HG03108 (cell line): ENCODE measurements around the gene MAB21L4.

Source experiments
- ATAC-seq: cut with Tn5 transposase; IDR thresholded peaks from one replicate; pipeline ENCODE4 v1.9.1; 2021; ENCODE audit warnings: moderate library complexity; ENCODE audit not compliant: unreplicated experiment

MAB21L4 gene

GRCh38 chr2:240913810-240914644 is 18.1 kb upstream of the MAB21L4 start:
- ATAC-seq = no peak

DNA sequence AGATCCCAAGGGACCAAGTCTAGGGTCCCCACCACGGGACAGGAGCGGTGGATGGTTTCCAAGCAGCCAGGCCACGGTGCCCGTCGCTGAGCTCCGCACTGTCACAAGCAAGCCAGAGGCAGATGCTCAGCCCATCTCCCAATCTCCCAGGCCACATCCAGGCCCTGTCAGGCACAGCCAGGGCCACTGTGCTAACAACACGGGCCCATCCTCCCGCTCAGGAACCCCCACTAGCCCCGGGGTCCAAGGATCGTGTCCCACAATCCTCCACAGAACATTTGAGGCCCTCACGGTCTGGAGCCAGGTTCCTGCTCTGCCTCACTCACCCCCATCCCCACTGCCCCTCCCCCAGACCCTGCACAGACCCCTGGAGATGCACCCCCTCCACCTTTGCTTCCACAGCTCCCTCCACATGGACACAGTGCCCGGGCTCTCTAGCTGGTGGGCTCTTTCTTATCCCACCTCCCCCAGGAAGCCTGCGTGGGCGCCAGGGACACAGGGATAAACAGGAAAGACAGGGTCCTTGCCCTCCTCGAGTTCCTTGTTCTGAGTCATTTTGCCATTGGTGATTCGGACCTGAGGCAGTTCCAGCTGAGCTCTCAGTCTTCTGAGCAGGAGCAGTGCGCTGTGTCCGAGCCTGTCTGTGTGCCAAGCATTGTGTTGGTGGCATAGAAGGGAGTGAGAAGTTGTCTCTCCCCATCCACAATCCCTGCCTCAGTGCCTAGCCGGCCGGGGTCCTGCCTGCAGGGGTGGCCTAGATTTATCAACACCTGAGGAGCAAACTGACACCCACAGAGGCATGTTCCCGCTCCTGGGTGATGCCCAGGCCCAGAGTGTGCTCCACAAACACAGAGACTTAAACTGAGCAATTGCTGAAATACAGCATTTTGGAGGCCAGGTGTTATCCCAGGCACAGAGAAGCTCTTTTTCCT is 17.2 kb upstream of the MAB21L4 start:
- no peak for ATAC-seq

DNA sequence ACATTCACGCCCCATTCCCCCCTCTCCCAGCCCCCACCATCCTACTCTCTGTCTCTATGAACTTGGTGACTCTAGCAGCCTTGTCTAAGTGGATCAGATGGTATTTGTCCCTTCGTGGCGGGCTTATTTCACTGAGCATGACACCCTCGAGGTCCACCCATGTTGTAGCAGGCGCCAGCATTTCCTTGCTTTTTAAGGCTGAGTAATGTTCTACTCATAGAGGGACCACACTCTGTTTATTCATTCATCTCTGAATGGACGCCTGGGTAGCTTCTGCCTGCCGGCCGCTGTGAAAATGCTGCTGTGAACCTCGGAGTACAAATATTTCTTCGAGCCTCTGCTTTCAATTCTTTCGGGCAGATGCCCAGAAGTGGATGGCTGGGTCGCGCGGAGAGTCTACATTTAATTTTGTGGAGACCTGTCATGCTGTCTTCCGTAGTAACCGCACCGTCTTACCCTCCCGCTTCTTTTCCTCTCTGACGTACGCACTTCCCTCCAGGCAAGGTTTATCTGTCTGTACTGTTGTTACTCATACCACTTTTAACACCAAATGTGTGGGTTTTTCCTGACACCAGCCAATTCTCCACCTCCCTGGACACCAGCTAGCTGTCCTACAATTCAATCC is 15.8 kb upstream of the MAB21L4 start:
- no peak for ATAC-seq

DNA sequence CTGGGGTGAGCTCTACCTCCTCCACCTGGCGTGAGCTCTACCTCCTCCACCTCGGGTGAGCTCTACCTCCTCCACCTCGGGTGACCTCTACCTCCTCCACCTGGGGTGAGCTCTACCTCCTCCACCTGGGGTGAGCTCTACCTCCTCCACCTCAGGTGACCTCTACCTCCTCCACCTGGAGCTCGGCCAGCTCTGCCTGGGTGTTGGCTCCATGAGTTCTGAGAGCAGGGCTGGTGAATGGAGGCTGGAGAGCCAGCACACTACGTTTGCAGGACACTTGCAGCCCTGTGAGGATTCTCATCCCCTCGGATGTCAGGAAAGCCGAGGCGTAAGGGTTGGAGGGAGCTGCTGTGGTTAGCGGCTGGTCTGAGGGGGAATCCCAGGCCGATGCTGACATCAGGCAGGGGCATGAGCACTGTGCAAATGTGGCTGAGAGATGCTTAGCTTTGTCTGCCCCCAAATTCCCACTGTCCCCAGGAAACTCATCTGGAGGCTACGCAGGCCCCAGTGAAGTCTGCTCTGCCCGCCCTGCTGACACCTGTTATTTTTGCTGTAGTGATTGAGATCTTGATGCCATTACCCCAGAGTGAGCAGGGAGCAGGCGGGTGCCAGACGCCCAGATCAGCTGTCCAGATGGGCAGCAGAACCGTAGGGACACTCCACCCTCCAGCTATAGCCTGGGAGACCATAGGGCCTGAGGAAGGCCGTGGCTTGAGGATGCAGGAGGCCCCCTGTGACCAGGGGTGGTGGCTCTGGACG is 13.4 kb upstream of the MAB21L4 start:
- no peak for ATAC-seq

GRCh38 chr2:240906911-240907590 is 11.1 kb upstream of the MAB21L4 start:
- no peak for ATAC-seq

DNA sequence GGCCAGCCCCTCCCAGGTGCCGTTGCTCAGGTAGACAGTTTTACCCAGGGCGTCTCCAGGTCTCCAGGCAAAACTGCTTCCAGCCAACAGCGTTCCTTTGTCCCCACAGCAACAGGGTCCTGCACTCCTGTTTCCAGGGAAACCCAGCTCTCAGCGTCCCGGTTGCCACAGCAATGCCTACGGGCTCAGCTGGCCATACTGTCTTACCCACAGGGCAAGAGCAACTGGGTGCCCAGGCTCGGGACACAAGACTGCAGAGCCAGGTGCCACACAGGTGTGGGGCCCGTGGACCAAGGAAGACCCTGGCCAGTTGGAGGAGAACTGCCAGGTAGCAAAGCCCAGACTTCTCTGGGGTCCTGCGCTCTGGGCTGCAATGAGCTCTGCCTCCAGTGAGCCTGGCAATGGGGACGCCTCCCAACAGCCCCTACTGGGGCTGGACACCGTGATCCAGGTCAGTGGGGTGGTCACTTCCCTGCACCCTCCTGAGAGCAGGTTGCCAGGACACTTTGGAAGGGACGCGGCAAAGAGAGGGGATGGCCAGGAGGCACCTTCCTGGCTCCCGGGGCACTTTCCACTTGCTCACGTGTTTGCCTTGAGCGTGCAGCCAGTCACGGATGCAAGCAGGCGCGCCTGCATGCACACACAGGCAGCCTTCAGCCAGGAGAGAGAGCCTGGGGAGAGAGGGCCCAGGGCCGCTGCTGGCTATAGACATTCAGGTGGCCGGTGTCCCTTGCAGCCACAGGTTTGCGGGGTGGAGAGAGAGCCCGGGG is 10.4 kb upstream of the MAB21L4 start, which contains the start of gene CROCC2:
TSS of gene CROCC2 (plus strand) at position 196 of the 770 bp plus-strand sequence. CDS start at position 374, 178 bp downstream.
- ATAC-seq = no peak

GRCh38 chr2:240905176-240905781 is 9.3 kb upstream of the MAB21L4 start:
- no peak for ATAC-seq

DNA sequence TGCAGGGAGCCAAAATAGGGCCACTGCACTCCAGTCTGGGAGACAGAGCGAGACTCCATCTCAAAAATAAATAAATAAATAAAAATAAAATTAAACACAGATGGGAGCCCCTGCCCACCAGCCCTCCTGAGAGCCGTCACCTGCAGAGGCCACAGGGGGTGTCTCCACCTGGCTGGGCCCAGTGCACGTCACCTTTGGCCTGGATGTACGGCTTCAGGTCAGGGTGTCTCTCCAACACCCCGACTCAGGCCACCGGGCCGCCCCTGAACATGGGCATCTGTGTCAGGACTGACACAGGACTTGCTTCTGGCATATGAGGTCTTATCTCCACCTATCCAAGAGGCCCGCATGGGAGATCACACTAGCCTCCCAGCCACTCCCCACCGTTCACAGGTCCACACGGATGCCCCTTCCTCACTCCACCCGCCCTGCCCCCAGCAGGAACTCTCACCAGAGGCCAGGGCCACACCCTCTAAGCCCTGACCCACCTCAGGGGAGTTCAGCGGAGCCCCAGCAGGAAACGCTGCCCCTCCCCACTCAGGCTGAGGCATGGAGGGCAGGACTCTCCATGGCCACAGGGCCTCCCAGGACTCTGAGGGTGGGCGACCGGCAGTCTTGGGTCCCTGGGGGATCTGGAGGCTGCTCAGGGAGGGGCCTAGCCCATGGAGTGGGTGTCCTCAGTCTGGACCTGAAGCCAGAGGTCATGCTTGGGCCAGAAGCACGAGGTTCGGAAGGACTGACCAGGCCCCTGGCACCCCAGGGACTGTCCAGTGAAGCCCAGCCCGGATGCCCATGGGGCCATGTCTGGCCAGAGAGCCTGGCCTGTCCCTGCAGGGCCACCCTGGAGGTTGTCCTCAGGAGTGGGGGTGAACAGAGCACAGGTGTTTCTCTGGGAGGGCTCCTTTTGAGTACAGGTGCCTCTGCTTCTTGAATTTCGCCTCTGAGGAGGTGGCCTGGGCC is 8.5 kb upstream of the MAB21L4 start:
- ATAC-seq = no peak

DNA sequence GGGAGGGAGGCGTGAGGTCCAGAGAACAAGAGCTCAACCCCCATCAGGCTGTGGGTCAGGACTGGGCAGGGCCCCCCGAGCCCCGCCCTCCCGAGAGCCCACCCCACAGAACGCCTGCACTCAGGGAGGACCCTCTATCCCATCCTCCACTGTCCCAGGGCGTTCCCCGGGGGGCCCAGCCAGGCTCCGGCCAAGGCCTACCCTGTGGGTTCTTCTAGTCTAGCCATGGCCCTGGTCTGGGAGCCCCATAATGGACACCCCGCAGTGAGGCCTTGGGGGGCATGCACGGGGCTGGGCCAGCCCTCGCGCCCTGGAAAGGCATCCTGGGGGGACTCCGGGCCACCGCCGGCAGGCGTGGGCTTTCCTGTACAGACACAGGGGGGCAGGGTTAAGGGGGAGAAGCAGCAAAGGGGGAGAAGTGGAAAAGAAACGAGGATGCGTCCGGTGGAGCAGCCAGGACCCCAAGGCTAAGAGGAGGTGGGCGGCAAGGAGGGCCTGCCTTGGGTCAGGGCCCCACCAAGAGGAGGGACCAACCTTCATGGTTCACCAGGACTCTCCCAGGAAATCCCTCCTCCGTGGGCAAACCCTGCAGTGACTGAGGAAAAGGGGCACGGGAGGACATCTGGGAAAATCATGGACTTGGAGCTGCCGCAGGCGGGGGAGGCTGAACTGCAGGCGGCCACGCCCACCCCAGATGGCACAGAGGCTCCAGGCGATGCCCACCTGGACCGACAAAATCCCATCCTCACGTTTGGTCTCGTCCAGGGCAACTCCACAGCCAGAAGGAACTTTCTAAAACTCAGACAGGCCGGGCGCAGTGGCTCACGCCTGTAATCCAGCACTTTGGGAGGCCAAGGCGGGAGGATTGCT is 7.5 kb upstream of the MAB21L4 start:
- no peak for ATAC-seq

GRCh38 chr2:240902615-240903041 is 6.7 kb upstream of the MAB21L4 start:
- ATAC-seq = no peak

GRCh38 chr2:240901986-240902614 is 6.1 kb upstream of the MAB21L4 start:
- ATAC-seq = no peak

DNA sequence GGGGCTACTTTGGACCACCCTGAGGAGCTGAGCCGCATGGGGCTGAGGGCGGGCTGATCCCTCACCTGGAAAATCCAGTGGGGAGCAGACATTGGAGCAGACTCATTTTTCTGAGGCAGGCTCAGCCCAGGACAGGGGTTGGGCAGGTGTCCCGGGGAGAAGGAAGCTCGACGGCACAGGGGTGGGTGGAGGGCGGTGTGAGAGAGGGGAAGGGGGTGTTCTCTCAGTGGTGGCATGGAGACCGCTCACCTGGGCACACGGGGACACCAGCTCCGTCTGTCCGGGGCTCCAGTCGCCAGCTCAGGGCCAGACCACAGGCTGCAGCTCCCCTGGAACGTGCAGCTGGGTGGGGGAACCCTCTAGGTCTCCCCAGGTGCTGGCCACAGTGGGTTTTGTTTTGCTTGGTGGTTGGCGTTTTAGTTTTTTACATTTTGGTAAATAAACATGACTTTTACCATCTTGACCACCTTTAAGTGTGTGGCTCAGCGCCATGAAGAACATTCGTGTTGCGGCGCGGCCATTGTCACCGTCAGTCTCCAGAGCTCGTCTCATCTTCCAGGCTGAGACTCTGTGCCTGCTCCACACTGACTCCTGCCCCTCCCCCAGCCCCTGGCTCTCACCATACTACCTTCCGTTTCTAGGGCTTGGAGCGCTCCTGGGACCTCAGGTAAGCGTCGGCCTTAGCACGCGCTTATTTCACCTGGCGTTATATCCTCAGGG is 4.3 kb upstream of the MAB21L4 start:
- no peak for ATAC-seq

- ATAC-seq = no peak
These were observed 3.5 kb upstream of the MAB21L4 start for GRCh38 chr2:240899468-240899865.

DNA sequence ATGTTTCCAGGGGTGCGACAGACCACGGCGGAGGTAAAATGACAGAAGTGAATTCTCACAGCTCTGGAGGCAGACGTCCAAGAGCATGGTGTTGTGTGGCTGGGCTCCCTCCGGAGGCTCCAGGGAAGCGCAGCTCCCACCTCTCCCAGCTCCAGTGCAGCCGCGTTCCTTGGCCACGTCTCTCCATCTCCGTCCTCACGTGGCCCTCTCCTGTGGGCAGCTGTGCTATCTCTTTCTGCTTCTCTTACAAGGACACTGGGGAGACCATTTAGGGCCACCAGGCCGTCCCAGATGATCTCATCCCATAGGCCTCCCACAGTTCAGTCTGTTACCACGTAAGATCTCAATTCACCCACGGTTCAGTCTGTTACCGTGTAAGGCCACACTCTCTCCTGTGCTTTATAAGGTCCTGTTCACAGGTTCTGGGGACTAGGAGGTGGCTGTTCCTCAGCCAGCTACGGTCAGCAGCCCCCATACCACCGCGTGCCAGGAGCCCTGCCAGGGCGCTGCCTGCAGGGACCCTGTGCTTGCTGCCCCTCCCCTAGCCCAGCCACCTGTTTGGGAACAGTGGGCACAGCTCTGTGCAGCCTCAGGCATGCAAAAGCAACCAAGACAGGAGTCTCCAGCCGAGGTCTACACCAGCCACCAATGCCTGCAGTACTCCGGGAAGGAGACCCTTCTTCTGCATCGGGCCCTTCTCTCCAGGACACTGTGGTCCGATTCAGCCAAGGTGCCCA is 2.9 kb upstream of the MAB21L4 start:
- ATAC-seq = no peak
